Stimulated activated CD4-positive, alpha-beta T cell treated with anti-CD3 and anti-CD28 coated beads, Interleukin-4, amount 100 ng/mL, for 48 hours (primary cell): ENCODE data around the gene SRL.
"Not testable (repeated sequence)": the region's sequence is repeated elsewhere in the genome, so short reads cannot be mapped to it uniquely, and the experiment has no call there.

Source experiments
- DNase-seq, 2 donors: peaks; one replicate each; pipeline ENCODE4 v3.0.0-alpha.2; 2020; ENCODE audit warnings: low read depth in 2 of 2

SRL gene

DNA sequence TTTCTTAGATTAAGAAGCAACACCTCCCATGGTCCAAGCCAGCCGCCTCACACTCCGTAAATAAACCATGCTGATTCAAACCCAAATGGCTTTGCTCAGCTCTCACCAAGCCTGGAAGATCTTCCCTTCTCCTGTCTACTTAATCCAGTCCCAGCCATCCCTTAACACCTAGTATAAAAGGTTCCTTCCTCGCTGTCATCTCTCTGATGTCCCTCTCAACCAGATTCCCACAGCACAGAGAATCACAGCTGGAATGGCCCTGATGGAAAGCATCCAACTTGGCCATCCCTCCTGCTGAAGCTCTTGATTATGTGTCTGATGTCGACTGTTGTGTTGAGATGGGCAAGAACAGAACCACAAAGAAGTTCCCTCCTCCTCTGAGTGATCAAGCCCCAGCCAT, 75.1 kb downstream of the SRL start:
- no peak for DNase-seq

DNA sequence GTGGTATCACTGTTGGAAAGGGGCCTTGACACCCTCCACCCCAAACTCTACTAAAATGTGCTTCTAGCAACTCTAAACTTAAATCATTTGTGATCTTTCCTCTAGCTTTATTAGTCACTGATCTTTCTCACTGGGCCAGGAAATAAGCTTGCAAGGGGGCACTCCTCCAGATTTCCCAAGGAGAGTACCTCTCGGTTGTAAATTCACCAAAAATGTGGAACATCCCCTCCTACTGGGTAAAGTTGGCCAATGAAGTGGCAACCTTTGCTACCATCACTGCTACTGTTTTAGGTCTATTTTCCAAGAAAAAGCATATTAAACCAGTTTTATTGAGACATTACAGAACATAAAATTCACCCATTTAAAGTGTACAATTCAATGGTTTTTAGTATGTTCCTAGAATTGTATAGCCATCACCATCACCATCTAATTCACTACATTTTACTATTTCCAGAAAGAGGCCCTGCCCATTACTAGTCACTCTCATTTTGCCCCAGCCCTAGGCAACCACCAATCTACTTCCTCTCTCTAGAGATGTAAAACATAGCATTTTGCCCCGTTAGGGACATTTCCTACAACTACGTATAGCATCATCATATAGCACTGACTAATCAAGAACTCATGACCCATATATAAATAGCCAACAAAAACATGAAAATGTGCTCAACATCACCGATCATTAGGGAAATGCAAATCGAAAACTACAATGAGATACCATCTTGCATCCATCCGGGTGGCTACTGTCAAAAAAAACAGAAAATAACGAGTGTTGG, 81.0 kb downstream of the SRL start:
- DNase-seq = no peak

DNA sequence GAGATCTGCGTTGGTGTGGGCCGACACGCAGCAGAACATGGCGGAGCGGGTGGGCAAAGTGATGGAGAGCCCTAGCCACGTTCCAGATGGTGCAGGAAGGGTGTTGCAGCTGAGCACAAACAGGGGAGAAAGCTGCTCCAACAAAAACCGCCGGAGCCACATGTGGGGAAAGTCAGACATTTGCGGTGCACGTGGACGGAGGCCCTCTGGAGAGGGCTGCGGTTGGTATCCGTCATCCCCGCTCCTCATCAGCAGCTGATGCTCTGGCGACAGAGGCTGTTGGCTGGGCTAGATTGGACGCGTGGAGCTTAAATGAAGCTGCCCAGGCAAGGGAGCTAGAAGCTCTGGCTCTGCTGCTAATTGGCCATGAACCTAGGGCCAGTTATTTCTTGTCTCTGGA, 82.2 kb downstream of the SRL start:
- no peak for DNase-seq

DNA sequence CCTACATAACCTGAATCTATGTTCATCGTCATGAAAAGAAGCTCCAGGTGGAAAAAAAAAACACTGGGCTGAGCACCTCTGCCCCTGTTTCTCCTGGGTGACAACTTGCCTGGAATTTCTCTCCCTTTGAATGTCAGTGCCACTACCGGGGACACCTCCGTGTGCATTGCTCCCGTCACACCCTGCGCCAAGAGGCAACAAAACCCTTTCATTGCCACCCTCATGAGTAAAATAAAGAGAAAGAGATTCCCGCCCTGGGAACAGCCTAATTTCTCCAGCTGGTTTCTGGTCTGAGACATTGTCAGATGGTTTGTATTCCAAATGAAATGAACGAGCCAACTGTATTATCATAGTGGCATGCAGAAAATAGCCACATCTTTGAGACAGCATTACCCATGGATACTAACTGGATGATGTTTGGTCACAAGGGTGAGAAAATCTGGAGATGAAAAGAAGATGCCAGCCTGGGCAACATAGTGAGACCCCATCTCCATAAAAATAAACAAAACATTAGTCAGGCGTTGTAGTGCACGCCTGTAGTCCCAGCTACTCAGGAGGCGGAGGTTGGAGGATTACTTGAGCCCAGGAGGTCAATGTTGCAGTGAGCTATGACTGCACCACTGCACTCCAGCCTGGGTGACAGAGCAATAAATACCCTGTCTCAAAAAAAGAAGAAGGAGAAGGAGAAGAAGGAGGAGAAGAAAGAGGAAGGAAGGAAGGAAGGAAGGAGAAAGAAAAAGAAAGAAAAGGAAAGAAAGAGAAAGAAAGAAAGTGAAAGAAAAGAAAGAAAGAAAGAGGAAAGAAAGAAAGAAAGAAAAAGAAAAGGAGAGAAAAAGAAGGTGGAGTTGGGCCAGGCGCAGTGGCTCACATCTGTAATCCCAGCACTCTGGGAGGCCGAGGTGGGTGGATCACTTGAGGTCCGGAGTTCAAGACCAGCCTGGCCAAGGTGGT, 83.5 kb downstream of the SRL start:
- no peak for DNase-seq

DNA sequence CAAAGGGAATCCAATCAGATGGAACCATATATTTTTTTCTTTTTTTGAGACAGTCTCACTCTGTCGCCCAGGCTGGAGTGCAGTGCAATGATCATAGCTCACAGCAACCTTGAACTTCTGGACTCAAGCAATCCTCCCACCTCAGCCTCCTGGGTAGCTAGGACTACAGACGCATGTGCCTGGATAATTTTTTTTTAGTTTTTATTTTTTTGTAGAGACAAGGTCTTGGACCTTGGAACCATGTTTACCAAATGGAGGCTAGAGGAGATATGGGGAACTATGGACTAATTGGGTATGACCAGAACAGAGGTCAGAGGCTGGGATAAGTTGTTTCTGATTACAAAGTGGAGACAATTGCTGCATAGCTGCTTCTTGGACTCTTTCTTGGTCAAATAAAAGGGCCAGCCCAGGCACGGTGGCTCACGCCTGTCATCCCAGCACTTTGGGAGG, 84.5 kb downstream of the SRL start:
- no peak for DNase-seq

DNA sequence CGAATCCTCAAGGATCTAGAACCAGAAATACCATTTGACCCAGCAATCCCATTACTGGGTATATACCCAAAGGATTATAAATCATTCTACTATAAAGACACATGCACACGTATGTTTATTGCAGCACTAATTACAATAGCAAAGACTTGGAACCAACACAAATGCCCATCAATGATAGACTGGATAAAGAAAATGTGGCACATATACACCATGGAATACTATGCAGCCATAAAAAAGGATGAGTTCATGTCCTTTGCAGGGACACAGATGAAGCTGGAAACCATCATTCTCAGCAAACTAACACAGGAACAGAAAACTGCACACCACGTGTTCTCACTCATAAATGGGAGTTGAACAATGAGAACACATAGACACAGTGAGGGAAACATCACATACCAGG, 85.4 kb downstream of the SRL start:
- not testable (repeated sequence) for DNase-seq

DNA sequence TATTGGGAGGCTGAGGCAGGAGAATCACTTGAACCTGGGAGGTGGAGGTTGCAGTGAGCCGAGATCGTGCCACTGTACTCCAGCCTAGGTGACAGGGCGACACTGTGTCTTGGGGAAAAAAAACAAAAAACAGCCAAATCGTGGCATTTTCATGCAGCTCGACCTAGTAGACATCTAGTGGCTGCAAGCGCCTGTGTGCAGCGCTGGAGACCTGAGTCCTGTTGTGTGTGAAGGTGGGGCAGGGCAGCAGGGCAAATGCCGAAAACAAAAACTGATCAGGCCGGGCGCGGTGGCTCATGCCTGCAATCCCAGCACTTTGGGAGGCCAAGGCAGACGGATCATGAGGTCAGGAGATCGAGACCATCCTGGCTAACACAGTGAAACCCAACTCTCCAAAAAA, 88.5 kb downstream of the SRL start:
- not testable (repeated sequence) for DNase-seq

DNA sequence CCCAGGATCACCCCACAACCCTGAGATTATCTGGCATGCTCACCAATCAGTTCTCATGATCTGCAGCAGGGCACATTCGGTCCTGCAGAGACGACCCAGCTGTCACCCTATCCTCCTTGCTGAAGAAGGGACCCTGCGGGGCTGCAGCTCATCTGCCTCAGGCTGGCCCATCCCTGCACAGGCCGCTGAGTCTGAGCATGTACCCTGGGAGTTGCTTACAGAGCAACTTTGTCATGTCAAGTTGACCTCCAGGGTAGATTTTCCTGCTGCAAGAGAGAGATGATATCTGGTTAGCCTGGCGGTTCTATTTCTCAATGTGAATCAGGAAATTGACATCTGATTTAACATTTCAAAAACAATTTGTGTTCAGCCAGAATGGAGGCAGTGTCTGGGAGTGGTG, 89.6 kb downstream of the SRL start:
- DNase-seq = no peak

DNA sequence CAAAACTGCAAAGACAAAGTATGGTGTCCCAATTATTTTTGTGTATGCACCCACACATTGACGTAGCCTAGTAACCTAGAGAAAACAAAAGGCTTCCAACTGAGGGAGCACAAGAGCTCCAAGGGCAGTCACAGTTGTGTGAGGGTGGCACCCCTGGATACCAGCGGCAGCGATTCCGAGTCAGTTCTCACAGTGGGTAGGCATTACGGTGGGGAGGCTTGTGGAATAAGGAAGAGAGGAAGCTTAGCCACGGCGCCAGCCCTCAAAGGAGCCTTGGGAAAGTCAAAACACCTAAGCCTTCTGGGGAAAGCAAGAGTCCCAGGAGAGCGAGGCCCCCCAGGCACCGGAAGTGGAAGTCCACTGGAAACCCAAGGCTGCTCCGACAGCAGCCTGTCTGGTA, 94.6 kb downstream of the SRL start:
- DNase-seq = no peak

DNA sequence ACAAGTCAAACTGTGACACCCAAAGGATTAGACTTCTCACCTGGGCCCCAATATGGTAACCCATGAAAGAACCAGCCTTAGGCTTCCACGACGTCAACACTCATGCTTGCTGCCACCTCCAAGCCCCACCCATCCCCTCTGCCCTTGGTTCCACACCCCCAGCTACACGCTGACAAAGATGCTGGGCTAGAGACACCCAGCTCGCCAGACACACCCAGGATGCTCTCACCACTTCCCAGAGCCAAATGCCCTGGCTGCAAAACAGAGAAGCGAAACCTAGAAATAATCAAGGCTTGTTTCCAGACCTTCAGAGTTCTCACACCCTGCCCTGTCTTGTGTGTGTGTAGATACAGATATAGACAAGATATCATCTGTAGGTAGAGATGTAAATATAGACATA, 99.6 kb downstream of the SRL start:
- no peak for DNase-seq

DNA sequence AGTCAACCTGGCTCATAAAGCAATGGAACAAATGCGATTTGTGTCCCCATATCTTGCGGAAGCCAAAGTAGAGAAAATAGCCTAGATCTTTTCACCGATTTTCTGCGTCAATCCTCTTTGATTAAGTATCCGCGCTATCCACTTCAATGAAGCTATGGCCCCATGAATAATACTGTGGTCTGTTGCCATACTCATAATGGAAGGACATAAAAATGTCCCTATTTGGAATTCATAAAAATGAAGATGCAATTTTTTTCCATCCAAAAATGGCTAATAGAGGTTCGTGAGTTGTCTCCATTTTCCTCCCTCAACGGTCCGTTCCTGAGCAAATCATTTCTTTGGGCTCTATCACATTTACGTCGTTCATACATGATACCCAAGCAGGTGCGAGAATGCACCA, 100.3 kb downstream of the SRL start:
- no peak for DNase-seq

DNA sequence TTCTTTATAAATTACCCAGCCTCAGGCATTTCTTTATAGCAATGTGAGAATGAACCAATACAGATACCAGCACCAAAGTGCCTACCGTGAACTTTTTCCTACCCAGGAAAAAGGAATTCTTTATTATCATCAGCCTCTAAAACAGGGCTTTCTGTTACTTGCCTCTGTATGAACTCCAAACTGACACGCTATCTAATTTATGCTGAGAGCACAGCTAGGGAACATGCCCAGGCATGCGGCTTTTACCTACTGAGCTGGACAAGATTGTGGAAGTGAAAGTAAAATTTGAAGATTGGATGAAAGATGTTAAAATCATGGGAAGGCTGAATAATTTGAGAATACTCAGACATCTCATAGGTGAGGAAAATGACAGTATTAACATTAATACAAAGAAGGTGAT, 101.2 kb downstream of the SRL start:
- no peak for DNase-seq

DNA sequence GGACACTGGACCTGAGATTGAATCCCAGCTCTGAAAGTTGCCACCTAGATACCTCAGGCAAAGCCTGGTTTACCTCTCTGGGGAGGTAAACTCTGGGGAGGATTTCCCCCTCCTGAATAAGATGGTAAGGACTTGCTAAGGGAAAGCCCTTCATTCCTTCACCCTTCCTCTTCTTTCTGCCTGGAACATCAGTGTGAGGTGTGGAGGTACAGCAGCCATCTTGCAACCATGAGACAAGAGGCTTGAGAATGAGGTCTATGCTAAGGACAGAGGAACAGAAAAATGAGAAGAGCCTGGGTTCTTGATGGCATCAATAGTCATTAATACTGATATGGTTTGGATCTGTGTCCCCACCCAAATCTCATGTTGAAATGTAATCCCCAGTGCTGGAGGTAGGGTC, 101.9 kb downstream of the SRL start:
- DNase-seq = no peak
